GM13976 (cell line): ENCODE data around the gene GPC3.

ENCODE experiments used
- DNase-seq: peaks from one replicate; pipeline ENCODE4 v3.0.0; 2012; ENCODE audit warnings: low spot score
- in situ Hi-C: fragments of 300-500 bp; cut with MboI; formaldehyde crosslinking; loops from one replicate; pipeline ENCODE4 v1.12.0; 2022; ENCODE audit warnings: low sequenced_read_pairs, mixed read lengths, inconsistent platforms; ENCODE audit not compliant: unreplicated experiment
- TF ChIP-seq, protein P1 (sequence below): IDR thresholded peaks from 2 replicates; pipeline ENCODE4 v1.5.1; 2012; ENCODE audit warnings: borderline replicate concordance, mild to moderate bottlenecking; ENCODE audit not compliant: insufficient read depth; ENCODE audit errors: extremely low read depth, missing control alignments, control extremely low read depth

The GPC3 gene

DNA sequence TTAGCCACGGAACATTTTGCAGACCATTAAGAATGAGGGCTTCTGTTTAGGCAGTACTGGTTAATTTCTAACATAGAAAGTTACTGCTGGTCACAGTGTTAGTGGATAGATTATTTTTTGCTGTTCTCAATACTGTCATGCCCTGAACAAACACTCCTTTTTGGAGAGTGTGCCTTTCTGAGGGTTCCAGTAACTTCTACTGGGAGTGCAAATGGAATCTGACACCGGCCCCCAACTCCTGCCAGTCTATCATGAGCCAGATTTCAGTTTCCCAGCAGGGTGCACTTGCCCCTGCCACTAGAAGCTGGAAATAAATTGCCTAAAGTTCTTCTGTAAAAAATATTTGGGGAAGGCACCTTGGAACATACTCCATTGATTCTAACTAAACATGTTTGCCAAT lies 345.7 kb downstream of the GPC3 start:
- no peak for DNase-seq
- in situ Hi-C loops: no loop called here
- TF ChIP-seq, protein P1, sequence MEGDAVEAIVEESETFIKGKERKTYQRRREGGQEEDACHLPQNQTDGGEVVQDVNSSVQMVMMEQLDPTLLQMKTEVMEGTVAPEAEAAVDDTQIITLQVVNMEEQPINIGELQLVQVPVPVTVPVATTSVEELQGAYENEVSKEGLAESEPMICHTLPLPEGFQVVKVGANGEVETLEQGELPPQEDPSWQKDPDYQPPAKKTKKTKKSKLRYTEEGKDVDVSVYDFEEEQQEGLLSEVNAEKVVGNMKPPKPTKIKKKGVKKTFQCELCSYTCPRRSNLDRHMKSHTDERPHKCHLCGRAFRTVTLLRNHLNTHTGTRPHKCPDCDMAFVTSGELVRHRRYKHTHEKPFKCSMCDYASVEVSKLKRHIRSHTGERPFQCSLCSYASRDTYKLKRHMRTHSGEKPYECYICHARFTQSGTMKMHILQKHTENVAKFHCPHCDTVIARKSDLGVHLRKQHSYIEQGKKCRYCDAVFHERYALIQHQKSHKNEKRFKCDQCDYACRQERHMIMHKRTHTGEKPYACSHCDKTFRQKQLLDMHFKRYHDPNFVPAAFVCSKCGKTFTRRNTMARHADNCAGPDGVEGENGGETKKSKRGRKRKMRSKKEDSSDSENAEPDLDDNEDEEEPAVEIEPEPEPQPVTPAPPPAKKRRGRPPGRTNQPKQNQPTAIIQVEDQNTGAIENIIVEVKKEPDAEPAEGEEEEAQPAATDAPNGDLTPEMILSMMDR: no peak

DNA sequence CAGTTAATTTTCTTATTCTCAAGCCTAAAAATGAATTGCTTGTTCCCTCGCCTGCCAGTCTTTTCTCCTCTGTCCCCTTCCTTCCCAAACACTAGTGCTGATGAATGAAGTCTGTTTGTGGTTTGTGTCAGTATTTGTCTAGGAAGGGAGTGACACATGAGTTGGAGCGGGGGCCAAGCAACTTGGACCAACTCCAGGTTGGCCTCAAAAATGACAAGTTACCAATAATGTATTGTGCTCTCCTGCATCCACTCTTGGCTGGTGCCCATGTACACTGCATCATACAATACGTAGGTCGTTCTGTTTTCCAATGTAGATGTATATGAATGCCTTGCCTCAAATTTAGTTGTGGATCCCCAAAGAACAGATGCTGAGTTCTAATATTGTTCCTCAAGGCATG lies 347.1 kb downstream of the GPC3 start:
- TF ChIP-seq, protein P1: no peak
- DNase-seq: no peak
- in situ Hi-C loops: no loop called here

- no peak for DNase-seq
- TF ChIP-seq, protein P1: no peak
- in situ Hi-C loops: no loop called here
Measured at GRCh38 chrX:133637765-133638164, 347.6 kb downstream of the GPC3 start.

- TF ChIP-seq, protein P1: no peak
- no peak for DNase-seq
- in situ Hi-C loops: no loop called here
Measured at GRCh38 chrX:133636009-133636408, 349.4 kb downstream of the GPC3 start.

DNA sequence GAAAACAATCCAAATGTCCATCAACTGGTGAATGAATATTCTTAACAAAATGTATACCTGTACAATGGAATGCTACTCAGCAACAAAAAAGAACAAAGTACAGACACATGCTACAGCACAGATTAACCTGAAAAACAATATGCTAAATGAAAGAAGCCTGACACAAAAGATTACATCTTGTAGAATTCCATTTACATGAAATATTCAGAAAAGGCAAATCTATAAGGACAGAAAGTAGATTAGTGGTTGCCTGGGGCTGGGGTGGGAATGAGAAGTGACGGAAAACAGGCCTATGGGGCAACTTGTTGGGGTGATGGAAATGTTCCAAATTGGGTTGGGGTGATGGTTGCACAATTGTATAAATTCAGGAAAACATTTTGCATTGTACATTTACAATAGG lies 351.0 kb downstream of the GPC3 start:
- DNase-seq: no peak
- TF ChIP-seq, protein P1: no peak

DNA sequence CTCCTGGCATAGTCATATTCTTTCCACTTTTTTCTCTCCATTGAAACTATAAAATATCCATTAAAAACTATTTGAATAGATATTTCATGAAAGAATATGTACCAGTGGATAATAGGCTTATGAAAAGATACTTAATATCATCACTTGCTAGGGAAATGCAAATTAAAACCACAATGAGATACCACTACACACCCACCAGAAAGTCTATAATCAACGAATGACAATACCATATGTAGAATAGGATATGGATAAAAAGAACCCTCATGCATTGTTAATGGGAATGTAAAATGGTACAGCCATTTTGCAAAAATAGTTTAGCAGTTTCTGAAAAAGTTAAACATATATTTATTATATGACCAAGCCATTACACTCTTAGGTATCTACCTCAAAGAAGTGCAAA lies 351.4 kb downstream of the GPC3 start:
- in situ Hi-C loops: no loop called here
- no peak for DNase-seq
- TF ChIP-seq, protein P1: no peak

More for the DNA sequence above, 351.0 kb downstream of the GPC3 start:
- in situ Hi-C loops: no loop called here

- in situ Hi-C loops: no loop called here
- DNase-seq: no peak
- TF ChIP-seq, protein P1: no peak
Measured at GRCh38 chrX:133633162-133633561, 352.2 kb downstream of the GPC3 start.
